Caco-2 (cell line): ENCODE data around the gene GID8. TPM values are rescaled to one million over a fixed set of nuclear protein-coding genes. Genes with fewer than 3 reads are reported as not detected.

ENCODE experiments used
- BruUV-seq: library from RNA; stranded (reverse); fragments of 400-500 nt; replicated peaks from 2 replicates; lab custom pipeline; 2021; lab: Mats Ljungman, UMichigan
- CTCF ChIA-PET: fragments of 300-600 bp; sonication (Branson Sonifier 250); formaldehyde crosslinking; loops from one replicate; lab custom pipeline; 2022; ENCODE audit warnings: antibody characterized with exemption; lab: Charles Lee
- POLR2A ChIA-PET: fragments of 300-600 bp; sonication (Branson Sonifier 250); formaldehyde crosslinking; loops from one replicate; lab custom pipeline; 2022; ENCODE audit warnings: antibody characterized with exemption; lab: Charles Lee
- DNase-seq, 2 experiments: peaks; one replicate each; pipeline versions ENCODE4 v3.0.0 to v3.0.0-alpha.2; 2020 to 2022
- H3K27me3 ChIP-seq: replicated peaks from 2 replicates; pipeline ENCODE4 v1.6.0; 2011; ENCODE audit warnings: low read length; ENCODE audit not compliant: control insufficient read depth, insufficient read depth
- H3K36me3 ChIP-seq: 2 replicates; pipeline ENCODE4 v1.5.1; 2011; ENCODE audit warnings: low read length; ENCODE audit not compliant: control insufficient read depth, insufficient read depth
- H3K4me1 ChIP-seq: fragments of 250-450 bp; sonication (Bioruptor Pico); 2 replicates; pipeline ENCODE4 v1.5.1; 2020; ENCODE audit warnings: mild to moderate bottlenecking
- H3K4me3 ChIP-seq: 2 replicates; pipeline ENCODE4 v1.5.1; 2011; ENCODE audit warnings: low read depth, mild to moderate bottlenecking, control low read depth, low read length
- H3K9me3 ChIP-seq: fragments of 250-450 bp; sonication (Bioruptor Pico); 2 replicates; pipeline ENCODE4 v1.5.1; 2020; ENCODE audit warnings: mild to moderate bottlenecking, moderate library complexity
- H3K27ac Mint-ChIP-seq: one replicate; pipeline ENCODE4 v1.8.0; 2022; ENCODE audit warnings: mixed read lengths; ENCODE audit not compliant: unreplicated experiment
- H3K27me3 Mint-ChIP-seq: one replicate; pipeline ENCODE4 v1.8.0; 2022; ENCODE audit warnings: mixed read lengths; ENCODE audit not compliant: insufficient read depth, unreplicated experiment
- H3K36me3 Mint-ChIP-seq: one replicate; pipeline ENCODE4 v1.8.0; 2022; ENCODE audit warnings: mild to moderate bottlenecking, mixed read lengths; ENCODE audit not compliant: insufficient read depth, unreplicated experiment
- H3K4me1 Mint-ChIP-seq: one replicate; pipeline ENCODE4 v1.8.0; 2022; ENCODE audit warnings: low read depth, mixed read lengths; ENCODE audit not compliant: unreplicated experiment
- H3K4me3 Mint-ChIP-seq: one replicate; pipeline ENCODE4 v1.8.0; 2022; ENCODE audit warnings: mild to moderate bottlenecking, moderate library complexity, mixed read lengths; ENCODE audit not compliant: unreplicated experiment
- H3K9me3 Mint-ChIP-seq: one replicate; pipeline ENCODE4 v1.8.0; 2022; ENCODE audit warnings: mixed read lengths; ENCODE audit not compliant: unreplicated experiment
- CTCF ChIP-seq, 2 experiments: fragments of 200-600 bp in 1 of 2; IDR thresholded peaks; 1 replicate in 1 of 2; 2 replicates in 1 of 2; pipeline versions ENCODE4 v1.5.1 to v1.8.0; 2011 to 2022; ENCODE audit warnings: antibody characterized with exemption in 1 of 2, control low read depth in 1 of 2, inconsistent platforms in 1 of 2, low read depth in 1 of 2, low read length in 1 of 2, mild to moderate bottlenecking in 1 of 2, moderate library complexity in 1 of 2; ENCODE audit not compliant: insufficient read depth in 1 of 2, severe bottlenecking in 1 of 2, unreplicated experiment in 1 of 2
- intact Hi-C: fragments of 100-400 bp; cut with micrococcal nuclease; formaldehyde crosslinking; loops from one replicate; pipeline ENCODE4 v1.10.0; 2022; ENCODE audit not compliant: unreplicated experiment
- total RNA-seq: library from RNA; stranded (reverse); gene quantifications from 2 replicates; pipeline ENCODE4 v1.2.3, GENCODE V29; 2022

GID8 gene
- total RNA-seq, 1 experiment from 2014 or later, result 133 TPM

GRCh38 chr20:62969179-62969760, 31.3 kb downstream of the GID8 start:
- no peak for DNase-seq
- no peaks in the 10 kb centered on the region for H3K9me3 Mint-ChIP-seq
- peaks cover 20% of the 10 kb centered on the region for H3K36me3 Mint-ChIP-seq
- Histone ChIP-seq H3K36me3 (peaks cover 7% of the 10 kb centered on the region), H3K4me1 (peaks cover 7% of the 10 kb centered on the region), H3K9me3 (no peaks in the 10 kb centered on the region), H3K4me3 (no peak overlapping the region), H3K27me3 (no peaks in the 10 kb centered on the region)
- H3K27me3 Mint-ChIP-seq, result no peaks in the 10 kb centered on the region
- no peak overlapping the region for H3K27ac Mint-ChIP-seq
- CTCF ChIA-PET, result interaction anchor here (1.0 to 2.1 kb wide), 2 partner anchors 15 to 45 kb away, joined by 3 to 12 read pairs; no protein-coding TSS in a partner anchor
- no TSS peak for BruUV-seq
- POLR2A ChIA-PET, result no interaction called here
- H3K4me3 Mint-ChIP-seq, result no peak overlapping the region
- TF ChIP-seq CTCF (IDR thresholded peaks at IDR 0.05; ENCODE audit: insufficient read depth in 1 of 2, low read depth in 1 of 2, low read length in 1 of 2, severe bottlenecking in 1 of 2, unreplicated experiment in 1 of 2), result no peak
- intact Hi-C loops, result no loop called here
- H3K4me1 Mint-ChIP-seq, result peaks cover 13% of the 10 kb centered on the region

- no TSS peak for BruUV-seq
- H3K36me3 ChIP-seq, result peaks cover 5% of the 10 kb centered on the region
- no peak overlapping the region for H3K4me3 Mint-ChIP-seq
- intact Hi-C loops, result no loop called here
- POLR2A ChIA-PET, result no interaction called here
- H3K4me3 ChIP-seq, result no peak overlapping the region
- H3K4me1 Mint-ChIP-seq, result peaks cover 13% of the 10 kb centered on the region
- no peaks in the 10 kb centered on the region for H3K27me3 ChIP-seq
- no peaks in the 10 kb centered on the region for H3K9me3 ChIP-seq
- DNase-seq, result no peak
- peaks cover 7% of the 10 kb centered on the region for H3K4me1 ChIP-seq
- H3K36me3 Mint-ChIP-seq, result peaks cover 16% of the 10 kb centered on the region
- CTCF ChIA-PET, result interaction anchor here (1.0 to 2.1 kb wide), 2 partner anchors 15 to 45 kb away, joined by 3 to 12 read pairs; no protein-coding TSS in a partner anchor
- H3K27me3 Mint-ChIP-seq, result no peaks in the 10 kb centered on the region
- H3K9me3 Mint-ChIP-seq, result no peaks in the 10 kb centered on the region
- H3K27ac Mint-ChIP-seq, result no peak overlapping the region
- TF ChIP-seq CTCF (IDR thresholded peaks at IDR 0.05; ENCODE audit: insufficient read depth in 1 of 2, low read depth in 1 of 2, low read length in 1 of 2, severe bottlenecking in 1 of 2, unreplicated experiment in 1 of 2), result no peak
Measured at GRCh38 chr20:62969939-62970306, 32.0 kb downstream of the GID8 start.

GRCh38 chr20:62970307-62971210, 32.6 kb downstream of the GID8 start:
- H3K4me1 Mint-ChIP-seq, result peaks cover 13% of the 10 kb centered on the region
- POLR2A ChIA-PET, result interaction anchor here (0.6 kb wide), 1 partner anchor 32 kb away, joined by 3 read pairs; no protein-coding TSS in a partner anchor
- no peak for TF ChIP-seq CTCF (IDR thresholded peaks at IDR 0.05; ENCODE audit: insufficient read depth in 1 of 2, low read depth in 1 of 2, low read length in 1 of 2, severe bottlenecking in 1 of 2, unreplicated experiment in 1 of 2)
- no peaks in the 10 kb centered on the region for H3K9me3 ChIP-seq
- H3K27me3 ChIP-seq, result no peaks in the 10 kb centered on the region
- H3K4me3 Mint-ChIP-seq, result no peak overlapping the region
- no peaks in the 10 kb centered on the region for H3K9me3 Mint-ChIP-seq
- no peak for DNase-seq
- no peaks in the 10 kb centered on the region for H3K27me3 Mint-ChIP-seq
- H3K4me3 ChIP-seq, result no peak overlapping the region
- CTCF ChIA-PET, result interaction anchor here (0.5 to 2.1 kb wide), 6 partner anchors 9 to 210 kb away, joined by 3 to 12 read pairs (median 4); no protein-coding TSS in a partner anchor
- intact Hi-C loops, result no loop called here
- H3K27ac Mint-ChIP-seq, result no peak overlapping the region
- BruUV-seq, result no TSS peak
- H3K36me3 ChIP-seq, result peaks cover under 1% of the 10 kb centered on the region; the same call in 1 of the 2 replicates
- H3K36me3 Mint-ChIP-seq, result peaks cover 13% of the 10 kb centered on the region
- H3K4me1 ChIP-seq, result peaks cover 7% of the 10 kb centered on the region
